Liver (tissue), 9 donors: ENCODE results near the gene EXOC4. TPM values are rescaled to one million over a fixed set of nuclear protein-coding genes. Genes with fewer than 3 reads are reported as not detected.

Source experiments
- DNase-seq: peaks from one replicate; pipeline ENCODE4 v3.0.0-alpha.2; 2017; ENCODE audit warnings: low spot score
- H3K27ac ChIP-seq, 2 donors: one replicate each; pipeline ENCODE4 v1.7.0; 2013; ENCODE audit warnings: inconsistent platforms in 2 of 2, low read length in 2 of 2, control low read depth in 1 of 2, low read depth in 1 of 2, mild to moderate bottlenecking in 1 of 2
- H3K27me3 ChIP-seq, 4 donors: one replicate each; pipeline versions ENCODE4 v1.6.1 to v1.7.0; 2013; ENCODE audit warnings: low read length in 3 of 4, inconsistent platforms in 1 of 4, mild to moderate bottlenecking in 1 of 4, moderate library complexity in 1 of 4; ENCODE audit not compliant: control insufficient read depth in 4 of 4, insufficient read depth in 4 of 4
- H3K36me3 ChIP-seq, 4 donors: one replicate each; pipeline versions ENCODE4 v1.6.1 to v1.7.0; 2013; ENCODE audit warnings: low read length in 3 of 4, mild to moderate bottlenecking in 3 of 4, low read depth in 1 of 4, moderate library complexity in 1 of 4; ENCODE audit not compliant: control insufficient read depth in 4 of 4, insufficient read depth in 3 of 4
- H3K4me1 ChIP-seq, 4 donors: one replicate each; pipeline versions ENCODE4 v1.6.1 to v1.7.0; 2013; ENCODE audit warnings: low read length in 3 of 4, mild to moderate bottlenecking in 3 of 4, moderate library complexity in 1 of 4; ENCODE audit not compliant: control insufficient read depth in 4 of 4, insufficient read depth in 4 of 4
- H3K4me3 ChIP-seq, 3 donors: one replicate each; pipeline versions ENCODE4 v1.6.1 to v1.7.0; 2013; ENCODE audit warnings: low read length in 3 of 3, control low read depth in 1 of 3, low read depth in 1 of 3, mild to moderate bottlenecking in 1 of 3
- H3K9ac ChIP-seq, 2 donors: one replicate each; pipeline ENCODE4 v1.7.0; 2013; ENCODE audit warnings: low read length in 2 of 2, mild to moderate bottlenecking in 2 of 2, moderate library complexity in 2 of 2, control low read depth in 1 of 2, low read depth in 1 of 2
- H3K9me3 ChIP-seq, 4 donors: one replicate each; pipeline versions ENCODE4 v1.6.1 to v1.7.0; 2013; ENCODE audit warnings: low read length in 3 of 4; ENCODE audit not compliant: control insufficient read depth in 4 of 4
- EGR1 ChIP-seq, 2 donors: IDR thresholded peaks; 2 replicates each; pipeline ENCODE4 v1.6.1; 2016 to 2018; ENCODE audit warnings: antibody characterized with exemption in 2 of 2, low read depth in 2 of 2
- FOXA1 ChIP-seq: IDR thresholded peaks from 2 replicates; pipeline ENCODE4 v1.6.1; 2016; ENCODE audit warnings: antibody characterized with exemption
- FOXA2 ChIP-seq: IDR thresholded peaks from 2 replicates; pipeline ENCODE4 v1.6.1; 2016; ENCODE audit warnings: antibody characterized with exemption
- HNF4A ChIP-seq, 2 donors: conservative IDR thresholded peaks; 2 replicates each; pipeline ENCODE4 v1.6.1; 2016; ENCODE audit warnings: antibody characterized with exemption in 2 of 2, mild to moderate bottlenecking in 2 of 2
- HNF4G ChIP-seq: IDR thresholded peaks from 2 replicates; pipeline ENCODE4 v1.6.1; 2016; ENCODE audit warnings: antibody characterized with exemption
- JUND ChIP-seq, 2 donors: IDR thresholded peaks; 2 replicates each; pipeline ENCODE4 v1.6.1; 2016; ENCODE audit warnings: antibody characterized with exemption in 2 of 2
- NR2F2 ChIP-seq: IDR thresholded peaks from 2 replicates; pipeline ENCODE4 v1.6.1; 2016; ENCODE audit warnings: antibody characterized with exemption
- RAD21 ChIP-seq, 2 donors: IDR thresholded peaks; 2 replicates each; pipeline ENCODE4 v1.6.1; 2016; ENCODE audit warnings: antibody characterized with exemption in 2 of 2, mild to moderate bottlenecking in 2 of 2
- RXRA ChIP-seq, 2 donors: IDR thresholded peaks; 2 replicates each; pipeline ENCODE4 v1.6.1; 2017 to 2018; ENCODE audit warnings: antibody characterized with exemption in 2 of 2, mild to moderate bottlenecking in 1 of 2
- SP1 ChIP-seq: IDR thresholded peaks from 2 replicates; pipeline ENCODE4 v1.6.1; 2018; ENCODE audit warnings: antibody characterized with exemption, mild to moderate bottlenecking
- TAF1 ChIP-seq: conservative IDR thresholded peaks from 2 replicates; pipeline ENCODE4 v1.6.1; 2016; ENCODE audit warnings: antibody characterized with exemption, mild to moderate bottlenecking
- YY1 ChIP-seq: IDR thresholded peaks from 2 replicates; pipeline ENCODE4 v1.6.1; 2016; ENCODE audit warnings: antibody characterized with exemption, mild to moderate bottlenecking
- WGBS: extraction: QIAGEN DNeasy Blood & Tissue Kit; methylation state at CpG from one replicate; pipeline ENCODE4 v1.1.7; 2013; 5-methylcytosine and 5-hydroxymethylcytosine counted together
- polyA plus RNA-seq, 2 donors: library from polyadenylated mRNA; stranded (reverse) in 1 of 2; unstranded in 1 of 2; fragments of 200-250 nt in 1 of 2; fragments of >200 nt in 1 of 2; fragmentation: Nextera tagmentation in 1 of 2; extraction: Ambion mirVana in 1 of 2; gene quantifications; one replicate each; pipeline versions ENCODE4 v1.2.1 to v1.2.3, GENCODE V29; 2013 to 2015
- total RNA-seq, 2 donors: library from RNA; depleted of rRNA; stranded (reverse); fragments of >200 nt; gene quantifications; one replicate each; pipeline ENCODE4 v1.2.3, GENCODE V29; 2014
- TF ChIP-seq, protein P1 (sequence below): IDR thresholded peaks from 2 replicates; pipeline ENCODE4 v1.6.1; 2016; ENCODE audit warnings: antibody characterized with exemption, mild to moderate bottlenecking
- TF ChIP-seq, protein P2 (sequence below): IDR thresholded peaks from 2 replicates; pipeline ENCODE4 v1.6.1; 2016; ENCODE audit warnings: antibody characterized with exemption
- TF ChIP-seq, protein P3 (sequence below): IDR thresholded peaks from 2 replicates; pipeline ENCODE4 v1.6.1; 2016; ENCODE audit warnings: antibody characterized with exemption
- TF ChIP-seq, protein P4 (sequence below): IDR thresholded peaks from 2 replicates; pipeline ENCODE4 v1.6.1; 2016; ENCODE audit warnings: antibody characterized with exemption
- donor health status: healthy.
- donor health status: healthy.
- donor health status: healthy.
- donor health status: healthy.
- donor health status: healthy.

The EXOC4 gene
- total and polyA plus RNA-seq, 4 donors: 9.5 to 55.9 (median 23.6) TPM

DNA sequence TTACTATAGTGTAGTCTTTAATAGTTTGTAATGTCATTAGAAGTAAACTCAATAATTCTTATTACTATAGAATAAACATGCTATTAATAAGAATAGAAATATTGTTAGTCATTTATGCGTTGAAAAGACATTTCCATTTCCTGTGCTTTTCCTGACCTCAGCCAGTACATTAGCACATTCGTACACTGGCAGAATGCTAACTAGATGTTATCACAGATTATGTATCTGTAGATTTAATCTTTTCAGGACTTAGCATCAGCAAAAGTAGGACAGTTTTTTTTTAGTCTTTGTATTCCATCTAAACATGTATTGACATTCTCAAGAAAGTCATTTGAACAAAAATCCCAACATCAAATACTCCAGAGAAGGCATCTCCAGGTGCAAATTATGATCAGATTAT, 158.5 kb downstream of the EXOC4 start (continued):
- TF ChIP-seq, protein P1, sequence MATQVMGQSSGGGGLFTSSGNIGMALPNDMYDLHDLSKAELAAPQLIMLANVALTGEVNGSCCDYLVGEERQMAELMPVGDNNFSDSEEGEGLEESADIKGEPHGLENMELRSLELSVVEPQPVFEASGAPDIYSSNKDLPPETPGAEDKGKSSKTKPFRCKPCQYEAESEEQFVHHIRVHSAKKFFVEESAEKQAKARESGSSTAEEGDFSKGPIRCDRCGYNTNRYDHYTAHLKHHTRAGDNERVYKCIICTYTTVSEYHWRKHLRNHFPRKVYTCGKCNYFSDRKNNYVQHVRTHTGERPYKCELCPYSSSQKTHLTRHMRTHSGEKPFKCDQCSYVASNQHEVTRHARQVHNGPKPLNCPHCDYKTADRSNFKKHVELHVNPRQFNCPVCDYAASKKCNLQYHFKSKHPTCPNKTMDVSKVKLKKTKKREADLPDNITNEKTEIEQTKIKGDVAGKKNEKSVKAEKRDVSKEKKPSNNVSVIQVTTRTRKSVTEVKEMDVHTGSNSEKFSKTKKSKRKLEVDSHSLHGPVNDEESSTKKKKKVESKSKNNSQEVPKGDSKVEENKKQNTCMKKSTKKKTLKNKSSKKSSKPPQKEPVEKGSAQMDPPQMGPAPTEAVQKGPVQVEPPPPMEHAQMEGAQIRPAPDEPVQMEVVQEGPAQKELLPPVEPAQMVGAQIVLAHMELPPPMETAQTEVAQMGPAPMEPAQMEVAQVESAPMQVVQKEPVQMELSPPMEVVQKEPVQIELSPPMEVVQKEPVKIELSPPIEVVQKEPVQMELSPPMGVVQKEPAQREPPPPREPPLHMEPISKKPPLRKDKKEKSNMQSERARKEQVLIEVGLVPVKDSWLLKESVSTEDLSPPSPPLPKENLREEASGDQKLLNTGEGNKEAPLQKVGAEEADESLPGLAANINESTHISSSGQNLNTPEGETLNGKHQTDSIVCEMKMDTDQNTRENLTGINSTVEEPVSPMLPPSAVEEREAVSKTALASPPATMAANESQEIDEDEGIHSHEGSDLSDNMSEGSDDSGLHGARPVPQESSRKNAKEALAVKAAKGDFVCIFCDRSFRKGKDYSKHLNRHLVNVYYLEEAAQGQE: no peak

DNA sequence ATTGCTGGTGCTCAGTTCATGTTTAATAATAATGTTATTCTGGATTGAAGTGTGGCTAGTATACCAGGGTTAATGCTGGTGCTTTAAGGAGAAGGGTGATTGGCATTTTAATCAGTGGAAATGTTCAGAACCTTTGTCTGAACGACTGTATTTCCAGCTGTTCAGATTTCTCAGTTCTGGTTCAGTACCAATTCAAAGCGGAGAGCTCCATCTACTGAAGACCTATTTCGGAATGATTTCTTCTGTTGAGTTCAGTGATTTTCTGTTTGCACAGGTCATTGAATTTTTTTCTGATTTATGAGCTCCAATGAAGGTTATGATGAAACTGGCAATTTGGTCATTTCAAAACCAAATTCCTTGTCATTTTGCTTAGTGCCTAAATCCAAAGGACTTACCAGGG, 160.1 kb downstream of the EXOC4 start:
- H3K27ac ChIP-seq: no peak overlapping the region
- TF ChIP-seq, protein P1: peak; percentile 92
- TF ChIP-seq HNF4A (conservative IDR thresholded peaks at IDR 0.05): no peak
- no peaks in the 10 kb centered on the region for H3K27me3 ChIP-seq
- no peaks in the 10 kb centered on the region for H3K4me1 ChIP-seq
- no peak overlapping the region for H3K4me3 ChIP-seq
- DNase-seq: no peak
- no peak overlapping the region for H3K9ac ChIP-seq
- no peaks in the 10 kb centered on the region for H3K9me3 ChIP-seq
- WGBS: 84% methylated on average over 3 of the region's 3 CpGs
- no peaks in the 10 kb centered on the region for H3K36me3 ChIP-seq

DNA sequence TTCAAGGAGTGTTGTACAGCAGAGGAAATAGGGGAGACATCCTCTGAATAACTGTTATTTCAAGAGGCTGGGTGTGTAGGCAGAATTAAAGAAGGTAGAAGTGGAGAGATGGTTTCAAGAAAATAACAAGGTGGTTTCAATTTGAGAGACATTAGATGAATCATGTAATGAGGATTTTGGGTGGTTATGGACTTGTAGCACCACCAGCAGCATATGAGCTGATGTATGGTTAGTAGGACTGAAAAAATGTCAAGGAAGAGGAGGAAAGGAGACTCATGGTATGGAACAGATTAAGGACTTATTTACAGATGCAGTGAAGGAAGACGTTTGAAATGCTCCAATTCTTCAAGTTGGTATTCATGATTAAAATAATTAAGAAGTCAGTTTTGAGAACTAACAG, 166.2 kb downstream of the EXOC4 start:
- H3K4me3 ChIP-seq: no peak overlapping the region
- DNase-seq: no peak
- H3K27me3 ChIP-seq: no peaks in the 10 kb centered on the region
- no peaks in the 10 kb centered on the region for H3K4me1 ChIP-seq
- 77% methylated on average over 1 of the region's 1 CpG for WGBS
- no peak overlapping the region for H3K9ac ChIP-seq
- no peak overlapping the region for H3K27ac ChIP-seq
- TF ChIP-seq, protein P2, sequence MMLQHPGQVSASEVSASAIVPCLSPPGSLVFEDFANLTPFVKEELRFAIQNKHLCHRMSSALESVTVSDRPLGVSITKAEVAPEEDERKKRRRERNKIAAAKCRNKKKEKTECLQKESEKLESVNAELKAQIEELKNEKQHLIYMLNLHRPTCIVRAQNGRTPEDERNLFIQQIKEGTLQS: no peak
- no peak for TF ChIP-seq HNF4A (conservative IDR thresholded peaks at IDR 0.05)
- TF ChIP-seq FOXA1: no peak
- TF ChIP-seq RXRA (IDR thresholded peaks at IDR 0.05): no peak
- TF ChIP-seq EGR1 (IDR thresholded peaks at IDR 0.05; ENCODE audit: low read depth in 2 of 2): no peak
- no peak for TF ChIP-seq NR2F2
- TF ChIP-seq, protein P3, sequence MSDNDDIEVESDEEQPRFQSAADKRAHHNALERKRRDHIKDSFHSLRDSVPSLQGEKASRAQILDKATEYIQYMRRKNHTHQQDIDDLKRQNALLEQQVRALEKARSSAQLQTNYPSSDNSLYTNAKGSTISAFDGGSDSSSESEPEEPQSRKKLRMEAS: no peak
- TF ChIP-seq JUND (IDR thresholded peaks at IDR 0.05): no peak
- no peak for TF ChIP-seq SP1
- TF ChIP-seq, protein P4, sequence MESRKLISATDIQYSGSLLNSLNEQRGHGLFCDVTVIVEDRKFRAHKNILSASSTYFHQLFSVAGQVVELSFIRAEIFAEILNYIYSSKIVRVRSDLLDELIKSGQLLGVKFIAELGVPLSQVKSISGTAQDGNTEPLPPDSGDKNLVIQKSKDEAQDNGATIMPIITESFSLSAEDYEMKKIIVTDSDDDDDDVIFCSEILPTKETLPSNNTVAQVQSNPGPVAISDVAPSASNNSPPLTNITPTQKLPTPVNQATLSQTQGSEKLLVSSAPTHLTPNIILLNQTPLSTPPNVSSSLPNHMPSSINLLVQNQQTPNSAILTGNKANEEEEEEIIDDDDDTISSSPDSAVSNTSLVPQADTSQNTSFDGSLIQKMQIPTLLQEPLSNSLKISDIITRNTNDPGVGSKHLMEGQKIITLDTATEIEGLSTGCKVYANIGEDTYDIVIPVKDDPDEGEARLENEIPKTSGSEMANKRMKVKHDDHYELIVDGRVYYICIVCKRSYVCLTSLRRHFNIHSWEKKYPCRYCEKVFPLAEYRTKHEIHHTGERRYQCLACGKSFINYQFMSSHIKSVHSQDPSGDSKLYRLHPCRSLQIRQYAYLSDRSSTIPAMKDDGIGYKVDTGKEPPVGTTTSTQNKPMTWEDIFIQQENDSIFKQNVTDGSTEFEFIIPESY: no peak
- no peak for TF ChIP-seq RAD21 (IDR thresholded peaks at IDR 0.05)
- no peak for TF ChIP-seq FOXA2
- TF ChIP-seq HNF4G: no peak
- no peak for TF ChIP-seq YY1
- no peak for TF ChIP-seq TAF1
- TF ChIP-seq, protein P1: no peak
- no peaks in the 10 kb centered on the region for H3K9me3 ChIP-seq
- H3K36me3 ChIP-seq: no peaks in the 10 kb centered on the region
